Activated naive CD8-positive, alpha-beta T cell (primary cell): Measurements from ENCODE around the gene SCGB1C1.
"Not testable (repeated sequence)": the region's sequence is repeated elsewhere in the genome, so short reads cannot be mapped to it uniquely, and the experiment has no call there.

Source experiments
- H3K27ac Mint-ChIP-seq: one replicate; pipeline ENCODE4 v1.8.0; 2021; ENCODE audit warnings: mixed read lengths
- H3K27me3 Mint-ChIP-seq: one replicate; pipeline ENCODE4 v1.8.0; 2021; ENCODE audit warnings: mixed read lengths
- H3K36me3 Mint-ChIP-seq: one replicate; pipeline ENCODE4 v1.8.0; 2021; ENCODE audit warnings: mixed read lengths
- H3K4me1 Mint-ChIP-seq: one replicate; pipeline ENCODE4 v1.8.0; 2021; ENCODE audit warnings: low read depth, mixed read lengths
- H3K4me3 Mint-ChIP-seq: one replicate; pipeline ENCODE4 v1.8.0; 2021; ENCODE audit warnings: mild to moderate bottlenecking, mixed read lengths
- H3K9me3 Mint-ChIP-seq: one replicate; pipeline ENCODE4 v1.8.0; 2021; ENCODE audit warnings: low read depth, mixed read lengths

The SCGB1C1 gene

GRCh38 chr11:238346-238745 lies 45.5 kb downstream of the SCGB1C1 start:
- H3K4me1 Mint-ChIP-seq, result peaks cover 62% of the 10 kb centered on the region
- H3K36me3 Mint-ChIP-seq, result peaks cover 13% of the 10 kb centered on the region

GRCh38 chr11:240315-240714 lies 47.4 kb downstream of the SCGB1C1 start:
- peaks cover 55% of the 10 kb centered on the region for H3K4me1 Mint-ChIP-seq
- H3K4me3 Mint-ChIP-seq, result peak overlapping the region; percentile 38
- H3K36me3 Mint-ChIP-seq, result peaks cover 15% of the 10 kb centered on the region
- no peaks in the 10 kb centered on the region for H3K9me3 Mint-ChIP-seq
- H3K27ac Mint-ChIP-seq, result peak overlapping the region; percentile 74
- H3K27me3 Mint-ChIP-seq, result no peaks in the 10 kb centered on the region

More at GRCh38 chr11:238346-238745, 45.5 kb downstream of the SCGB1C1 start:
- H3K27ac Mint-ChIP-seq, result peak overlapping the region; percentile 99
- H3K9me3 Mint-ChIP-seq, H3K27me3 Mint-ChIP-seq: not testable (repeated sequence)
- peak overlapping the region; percentile 94 for H3K4me3 Mint-ChIP-seq

GRCh38 chr11:241634-242033 lies 48.8 kb downstream of the SCGB1C1 start:
- H3K9me3 Mint-ChIP-seq, result no peaks in the 10 kb centered on the region
- peak overlapping the region; percentile 44 for H3K4me3 Mint-ChIP-seq
- H3K27ac Mint-ChIP-seq, result peak overlapping the region; percentile 72
- peaks cover 50% of the 10 kb centered on the region for H3K4me1 Mint-ChIP-seq
- peaks cover 16% of the 10 kb centered on the region for H3K36me3 Mint-ChIP-seq
- H3K27me3 Mint-ChIP-seq, result no peaks in the 10 kb centered on the region
